WTC11 (cell line): ENCODE results near the gene IL10RA.

Source experiments
- CTCF ChIP-seq: fragments of 200-600 bp; IDR thresholded peaks from 2 replicates; pipeline ENCODE4 v1.8.0; 2022; ENCODE audit warnings: antibody characterized with exemption
- IRF2 ChIP-seq: sonication (generic); formaldehyde crosslinking; IDR thresholded peaks from 2 replicates; pipeline ENCODE4 v1.8.0; 2022; ENCODE audit warnings: low read depth, missing genetic modification reagents, borderline replicate concordance
- JUN ChIP-seq: sonication (generic); formaldehyde crosslinking; IDR thresholded peaks from 2 replicates; pipeline ENCODE4 v1.8.0; 2023; ENCODE audit warnings: mild to moderate bottlenecking, missing genetic modification reagents
- ZNF317 ChIP-seq: sonication (generic); formaldehyde crosslinking; IDR thresholded peaks from 2 replicates; pipeline ENCODE4 v1.8.1; 2023; ENCODE audit warnings: low read depth, mild to moderate bottlenecking, moderate library complexity, missing genetic modification reagents, borderline replicate concordance
- TF ChIP-seq, protein P1 (sequence below): sonication (generic); formaldehyde crosslinking; IDR thresholded peaks from 2 replicates; pipeline ENCODE4 v1.8.1; 2023; ENCODE audit warnings: mild to moderate bottlenecking, missing genetic modification reagents, borderline replicate concordance
- TF ChIP-seq, protein P2 (sequence below): sonication (generic); formaldehyde crosslinking; IDR thresholded peaks from 2 replicates; pipeline ENCODE4 v1.8.1; 2022; ENCODE audit warnings: low read depth, missing genetic modification reagents, borderline replicate concordance

GRCh38 chr11:118007040-118007439, 20.8 kb downstream of the IL10RA start:
- TF ChIP-seq ZNF317 (no peak), CTCF (no peak), JUN (CRISPR knock-in tag) (no peak), IRF2 (no peak)
- TF ChIP-seq, protein P1, sequence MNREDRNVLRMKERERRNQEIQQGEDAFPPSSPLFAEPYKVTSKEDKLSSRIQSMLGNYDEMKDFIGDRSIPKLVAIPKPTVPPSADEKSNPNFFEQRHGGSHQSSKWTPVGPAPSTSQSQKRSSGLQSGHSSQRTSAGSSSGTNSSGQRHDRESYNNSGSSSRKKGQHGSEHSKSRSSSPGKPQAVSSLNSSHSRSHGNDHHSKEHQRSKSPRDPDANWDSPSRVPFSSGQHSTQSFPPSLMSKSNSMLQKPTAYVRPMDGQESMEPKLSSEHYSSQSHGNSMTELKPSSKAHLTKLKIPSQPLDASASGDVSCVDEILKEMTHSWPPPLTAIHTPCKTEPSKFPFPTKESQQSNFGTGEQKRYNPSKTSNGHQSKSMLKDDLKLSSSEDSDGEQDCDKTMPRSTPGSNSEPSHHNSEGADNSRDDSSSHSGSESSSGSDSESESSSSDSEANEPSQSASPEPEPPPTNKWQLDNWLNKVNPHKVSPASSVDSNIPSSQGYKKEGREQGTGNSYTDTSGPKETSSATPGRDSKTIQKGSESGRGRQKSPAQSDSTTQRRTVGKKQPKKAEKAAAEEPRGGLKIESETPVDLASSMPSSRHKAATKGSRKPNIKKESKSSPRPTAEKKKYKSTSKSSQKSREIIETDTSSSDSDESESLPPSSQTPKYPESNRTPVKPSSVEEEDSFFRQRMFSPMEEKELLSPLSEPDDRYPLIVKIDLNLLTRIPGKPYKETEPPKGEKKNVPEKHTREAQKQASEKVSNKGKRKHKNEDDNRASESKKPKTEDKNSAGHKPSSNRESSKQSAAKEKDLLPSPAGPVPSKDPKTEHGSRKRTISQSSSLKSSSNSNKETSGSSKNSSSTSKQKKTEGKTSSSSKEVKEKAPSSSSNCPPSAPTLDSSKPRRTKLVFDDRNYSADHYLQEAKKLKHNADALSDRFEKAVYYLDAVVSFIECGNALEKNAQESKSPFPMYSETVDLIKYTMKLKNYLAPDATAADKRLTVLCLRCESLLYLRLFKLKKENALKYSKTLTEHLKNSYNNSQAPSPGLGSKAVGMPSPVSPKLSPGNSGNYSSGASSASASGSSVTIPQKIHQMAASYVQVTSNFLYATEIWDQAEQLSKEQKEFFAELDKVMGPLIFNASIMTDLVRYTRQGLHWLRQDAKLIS (CRISPR knock-in tag): no peak
- TF ChIP-seq, protein P2, sequence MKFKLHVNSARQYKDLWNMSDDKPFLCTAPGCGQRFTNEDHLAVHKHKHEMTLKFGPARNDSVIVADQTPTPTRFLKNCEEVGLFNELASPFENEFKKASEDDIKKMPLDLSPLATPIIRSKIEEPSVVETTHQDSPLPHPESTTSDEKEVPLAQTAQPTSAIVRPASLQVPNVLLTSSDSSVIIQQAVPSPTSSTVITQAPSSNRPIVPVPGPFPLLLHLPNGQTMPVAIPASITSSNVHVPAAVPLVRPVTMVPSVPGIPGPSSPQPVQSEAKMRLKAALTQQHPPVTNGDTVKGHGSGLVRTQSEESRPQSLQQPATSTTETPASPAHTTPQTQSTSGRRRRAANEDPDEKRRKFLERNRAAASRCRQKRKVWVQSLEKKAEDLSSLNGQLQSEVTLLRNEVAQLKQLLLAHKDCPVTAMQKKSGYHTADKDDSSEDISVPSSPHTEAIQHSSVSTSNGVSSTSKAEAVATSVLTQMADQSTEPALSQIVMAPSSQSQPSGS (CRISPR knock-in tag): no peak
